Hindlimb muscle (tissue), 1 donor: ENCODE measurements around the gene C1QTNF8. TPM values are rescaled to one million over a fixed set of nuclear protein-coding genes. Genes with fewer than 3 reads are reported as not detected.
"Not testable (repeated sequence)": the region's sequence is repeated elsewhere in the genome, so short reads cannot be mapped to it uniquely, and the experiment has no call there.

Experiments used
- DNase-seq: peaks from one replicate; pipeline ENCODE4 v3.0.0-alpha.2; 2013
- polyA plus RNA-seq: library from polyadenylated mRNA; unstranded; fragments of 120-200 nt; gene quantifications from one replicate; pipeline ENCODE4 v1.2.1, GENCODE V29; 2013; ENCODE audit not compliant: insufficient read length

C1QTNF8 gene
- polyA plus RNA-seq, 1 donor: not detected

GRCh38 chr16:1092685-1093283, 3.3 kb downstream of the C1QTNF8 start:
- not testable (repeated sequence) for DNase-seq

- DNase-seq: no peak
Observed at GRCh38 chr16:1091992-1092552, 4.0 kb downstream of the C1QTNF8 start.

- DNase-seq: no peak
Observed at GRCh38 chr16:1090620-1091587, 5.1 kb downstream of the C1QTNF8 start.

DNA sequence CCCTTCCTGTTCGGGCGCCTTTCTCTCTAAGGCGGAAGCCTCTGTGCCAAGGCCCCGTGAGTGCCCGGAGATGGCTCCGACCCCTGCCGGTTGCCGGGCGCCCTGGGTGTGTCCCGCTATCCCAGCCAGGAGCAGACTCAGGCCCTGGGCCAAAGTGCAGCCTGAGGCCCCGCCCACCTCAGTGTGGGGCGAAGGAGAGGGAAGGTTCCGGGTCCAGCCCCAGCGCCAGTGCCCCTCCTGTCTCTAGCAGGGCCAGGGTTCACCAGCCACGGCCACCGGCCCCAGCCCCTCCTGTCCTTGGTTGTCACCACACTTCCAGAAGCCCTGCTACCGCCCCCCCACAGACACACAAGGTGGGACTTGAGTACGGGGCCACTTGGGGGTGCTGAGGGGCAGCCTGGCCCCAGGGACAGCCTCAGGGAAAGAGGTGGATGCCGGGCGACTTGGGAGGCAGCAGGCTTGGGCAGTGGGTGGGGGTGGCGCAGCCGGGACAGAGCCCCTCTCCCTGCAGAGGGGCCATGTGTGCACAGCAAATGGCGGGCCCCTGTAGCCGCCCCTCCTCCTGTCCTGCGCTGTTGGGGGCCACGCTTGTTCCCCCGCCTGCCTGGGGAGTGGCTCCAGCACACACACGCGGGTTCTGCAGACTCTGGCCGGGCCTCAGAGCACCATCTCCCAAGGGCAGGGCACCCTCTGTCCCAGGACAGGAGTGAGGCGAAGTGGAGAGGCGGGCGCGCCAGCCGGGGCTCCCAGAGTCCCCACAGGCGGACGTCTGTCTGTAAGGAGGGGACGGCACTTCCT, 6.0 kb downstream of the C1QTNF8 start:
- no peak for DNase-seq

DNA sequence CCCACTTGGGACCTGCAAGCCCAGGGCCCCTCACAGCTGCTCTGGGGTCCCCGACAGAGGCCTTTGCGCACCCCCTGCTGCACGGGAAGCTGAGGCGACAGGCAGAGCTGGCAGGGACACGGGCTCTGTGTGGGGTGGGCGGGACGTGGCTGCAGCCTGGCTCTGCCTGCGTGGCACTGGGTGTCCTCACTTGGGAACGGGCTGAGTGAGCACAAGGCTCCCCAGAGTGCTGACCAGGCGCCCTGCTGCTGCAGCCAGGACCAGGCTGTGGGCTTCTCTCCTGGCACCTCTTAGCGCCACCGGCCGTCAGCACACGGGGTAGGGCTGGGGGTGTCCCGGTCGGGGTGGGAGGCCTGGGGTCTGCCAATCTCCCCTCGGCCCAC, 6.6 kb downstream of the C1QTNF8 start:
- no peak for DNase-seq

GRCh38 chr16:1088295-1089170, 7.5 kb downstream of the C1QTNF8 start:
- no peak for DNase-seq

DNA sequence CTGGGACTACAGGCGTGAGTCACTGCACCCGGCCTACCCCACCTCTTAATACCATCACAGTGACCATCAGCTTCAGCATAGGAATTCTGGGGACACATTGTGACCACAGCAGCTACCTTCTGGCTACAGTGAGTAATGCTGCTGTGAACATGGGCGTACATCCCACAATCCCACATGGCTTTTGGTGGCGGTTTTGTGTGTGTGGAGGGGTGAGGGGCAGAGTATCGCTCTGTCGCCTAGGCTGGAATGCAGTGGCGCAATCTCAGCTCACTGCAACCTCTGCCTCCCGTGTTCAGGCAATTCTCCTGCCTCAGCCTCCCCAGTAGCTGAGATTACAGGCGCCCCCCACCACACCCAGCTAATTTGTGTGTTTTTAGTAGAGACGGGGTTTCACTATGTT, 9.6 kb downstream of the C1QTNF8 start:
- not testable (repeated sequence) for DNase-seq

GRCh38 chr16:1084971-1085370, 11.1 kb downstream of the C1QTNF8 start:
- no peak for DNase-seq

- no peak for DNase-seq
Observed at GRCh38 chr16:1082952-1083675, 12.9 kb downstream of the C1QTNF8 start.

DNA sequence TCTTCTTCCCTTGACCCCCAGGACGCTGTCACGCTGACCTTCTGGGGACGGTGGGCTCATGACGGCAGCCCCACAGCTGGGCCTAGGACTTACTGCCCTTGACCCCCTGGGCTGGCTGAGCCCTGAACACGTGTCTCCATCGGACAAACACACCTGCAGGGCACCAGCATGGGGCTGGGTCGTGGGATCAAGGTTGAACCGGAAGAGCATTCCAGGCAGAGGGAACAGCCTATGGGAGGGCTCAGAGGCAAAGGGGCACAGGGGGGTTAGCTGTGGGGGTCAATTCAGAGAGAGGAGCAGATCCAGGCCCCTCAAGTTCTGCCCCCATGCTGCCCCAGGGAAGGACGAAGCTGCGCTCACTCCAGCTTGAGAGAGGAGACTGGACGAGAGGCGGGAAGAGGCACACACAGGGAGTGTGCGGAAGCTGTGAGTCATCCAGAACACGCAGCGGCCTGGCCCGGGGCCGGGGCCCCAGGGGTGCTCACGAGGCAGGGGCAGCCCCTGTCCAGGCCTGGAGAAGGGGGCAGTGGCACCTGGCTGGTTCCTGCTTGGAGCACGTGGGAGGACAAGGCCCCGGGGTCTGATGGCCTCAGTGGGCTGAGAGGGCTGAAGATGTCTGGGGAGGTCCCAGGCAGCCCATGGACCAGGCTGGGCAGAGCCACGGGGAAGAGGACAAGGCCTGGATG, 13.6 kb downstream of the C1QTNF8 start:
- no peak for DNase-seq

- no peak for DNase-seq
Observed at GRCh38 chr16:1081734-1082265, 14.2 kb downstream of the C1QTNF8 start.

DNA sequence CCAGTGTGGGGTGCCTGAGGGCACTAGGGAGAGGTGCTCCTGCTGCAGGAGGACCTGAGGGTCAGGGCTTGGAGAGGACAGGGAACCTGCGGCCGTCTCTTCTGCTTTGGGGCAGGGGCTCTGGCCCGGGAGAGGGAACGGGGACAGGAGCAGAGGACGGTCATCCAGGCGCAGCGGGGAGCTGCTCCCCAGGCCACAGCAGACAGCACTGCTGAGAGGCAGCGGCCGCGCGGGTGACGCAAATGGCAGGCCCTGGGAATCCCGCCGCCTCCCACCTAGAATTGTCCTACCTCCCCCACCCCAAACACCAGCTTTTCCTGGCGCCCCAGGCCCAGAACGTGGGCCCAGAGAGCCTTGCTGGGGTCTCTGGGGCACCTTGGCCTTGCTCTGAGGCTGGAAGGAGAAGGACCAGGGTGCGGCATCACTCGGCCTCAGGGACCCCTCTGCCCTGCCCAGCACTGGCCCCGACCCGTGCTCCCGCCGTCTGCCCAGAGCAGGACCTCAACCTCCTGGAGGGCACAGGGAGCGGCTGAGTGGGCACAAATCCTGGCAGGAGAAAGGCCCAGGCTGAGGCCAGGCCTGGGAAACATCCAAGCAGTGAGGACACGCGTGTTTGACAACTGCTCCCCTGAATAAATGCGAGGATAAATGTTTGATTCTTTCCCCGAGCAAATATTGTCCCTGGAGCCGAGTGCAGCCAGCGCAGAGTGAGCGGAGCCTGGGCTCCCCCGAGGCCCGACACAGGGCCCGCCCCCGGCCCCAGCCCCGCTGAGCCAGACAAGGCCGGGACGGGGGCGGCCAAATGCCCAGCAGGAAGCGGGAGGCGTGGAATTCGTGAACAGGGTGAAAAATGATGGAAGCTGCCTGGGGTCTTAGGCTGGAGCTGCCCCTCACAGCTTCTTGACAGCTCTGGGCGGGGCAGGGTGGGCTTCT, 15.0 kb downstream of the C1QTNF8 start:
- no peak for DNase-seq

DNA sequence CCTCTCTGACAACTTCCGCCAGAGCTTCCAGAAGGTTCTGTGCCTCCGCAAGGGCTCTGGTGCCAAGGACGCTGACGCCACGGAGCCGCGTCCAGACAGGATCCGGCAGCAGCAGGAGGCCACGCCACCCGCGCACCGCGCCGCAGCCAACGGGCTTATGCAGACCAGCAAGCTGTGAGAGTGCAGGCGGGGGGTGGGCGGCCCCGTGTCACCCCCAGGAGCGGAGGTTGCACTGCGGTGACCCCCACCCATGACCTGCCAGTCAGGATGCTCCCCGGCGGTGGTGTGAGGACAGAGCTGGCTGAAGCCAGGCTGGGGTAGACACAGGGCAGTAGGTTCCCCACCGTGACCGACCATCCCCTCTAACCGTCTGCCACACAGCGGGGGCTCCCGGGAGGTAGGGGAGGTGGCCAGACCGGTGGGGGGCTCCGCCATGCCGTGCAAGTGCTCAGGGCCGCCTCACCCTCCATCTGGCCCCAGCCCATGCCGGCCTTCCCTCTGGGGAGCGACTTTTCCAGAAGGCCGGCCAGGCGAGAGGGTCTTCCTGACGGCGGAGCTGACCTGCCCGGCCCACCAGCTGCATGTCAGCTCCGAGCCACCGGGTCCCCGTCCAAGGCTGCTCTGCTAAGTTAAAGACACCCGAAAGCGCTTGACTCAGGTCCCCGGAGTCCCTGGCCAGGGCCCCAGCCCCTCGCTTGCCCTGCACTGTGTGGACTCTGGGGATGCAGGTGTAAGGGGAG, 16.1 kb downstream of the C1QTNF8 start:
- DNase-seq: no peak

GRCh38 chr16:1079341-1079740, 16.7 kb downstream of the C1QTNF8 start:
- DNase-seq: no peak

DNA sequence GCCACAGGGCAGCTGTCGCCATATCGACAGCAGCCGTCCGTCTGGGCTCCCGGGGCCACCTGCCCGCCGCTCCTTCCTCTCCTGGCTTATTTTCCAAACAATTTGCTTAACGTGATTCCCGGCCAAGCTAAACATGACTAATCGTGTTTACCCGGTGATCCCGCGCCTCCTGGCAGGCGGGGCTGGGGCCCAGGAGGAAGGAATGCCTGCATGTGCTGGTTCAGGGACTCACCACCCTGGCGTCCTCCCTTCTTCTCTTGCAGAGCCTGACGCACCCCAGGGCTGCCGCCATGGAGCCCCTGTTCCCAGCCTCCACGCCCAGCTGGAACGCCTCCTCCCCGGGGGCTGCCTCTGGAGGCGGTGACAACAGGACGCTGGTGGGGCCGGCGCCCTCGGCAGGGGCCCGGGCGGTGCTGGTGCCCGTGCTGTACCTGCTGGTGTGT, 17.4 kb downstream of the C1QTNF8 start:
- no peak for DNase-seq

DNA sequence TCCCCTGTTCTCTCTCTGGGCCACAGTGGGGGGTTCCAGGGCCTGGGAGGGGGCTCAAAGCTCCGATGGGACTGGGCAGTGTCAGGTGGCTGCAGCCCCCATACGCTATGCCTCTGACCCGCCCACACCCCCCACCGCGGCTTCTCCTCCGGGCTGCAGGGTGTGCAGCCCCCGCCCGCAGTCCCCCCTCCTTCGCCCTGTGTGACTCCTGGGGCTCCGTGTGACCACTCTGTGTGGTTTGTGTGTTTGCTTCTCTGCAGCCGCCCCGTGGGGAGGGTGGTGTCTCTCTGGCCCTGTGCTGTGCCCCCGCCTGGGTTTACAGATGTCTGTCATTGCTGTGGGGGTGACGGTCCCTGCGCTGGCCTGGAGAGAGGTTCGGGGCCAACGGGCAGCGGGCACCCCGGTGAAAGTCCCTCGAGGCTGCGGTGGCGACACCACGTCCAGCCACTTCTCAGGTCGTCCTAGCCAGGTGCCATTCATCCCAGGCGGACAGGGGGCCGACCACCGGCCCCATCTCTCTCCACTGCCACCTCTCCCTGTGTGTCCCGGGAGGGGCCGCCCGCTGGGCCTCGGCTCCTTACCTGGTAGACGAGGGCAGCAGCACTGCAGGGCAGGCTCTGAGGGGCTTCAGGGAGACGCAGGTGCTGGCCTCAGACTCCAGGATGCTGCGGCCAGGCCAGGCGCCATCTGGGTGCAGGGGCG, 18.0 kb downstream of the C1QTNF8 start:
- no peak for DNase-seq

GRCh38 chr16:1076801-1077576, 19.1 kb downstream of the C1QTNF8 start:
- DNase-seq: no peak
